ENCODE results near the gene RBM28.

- TF ChIP-seq, protein P1, sequence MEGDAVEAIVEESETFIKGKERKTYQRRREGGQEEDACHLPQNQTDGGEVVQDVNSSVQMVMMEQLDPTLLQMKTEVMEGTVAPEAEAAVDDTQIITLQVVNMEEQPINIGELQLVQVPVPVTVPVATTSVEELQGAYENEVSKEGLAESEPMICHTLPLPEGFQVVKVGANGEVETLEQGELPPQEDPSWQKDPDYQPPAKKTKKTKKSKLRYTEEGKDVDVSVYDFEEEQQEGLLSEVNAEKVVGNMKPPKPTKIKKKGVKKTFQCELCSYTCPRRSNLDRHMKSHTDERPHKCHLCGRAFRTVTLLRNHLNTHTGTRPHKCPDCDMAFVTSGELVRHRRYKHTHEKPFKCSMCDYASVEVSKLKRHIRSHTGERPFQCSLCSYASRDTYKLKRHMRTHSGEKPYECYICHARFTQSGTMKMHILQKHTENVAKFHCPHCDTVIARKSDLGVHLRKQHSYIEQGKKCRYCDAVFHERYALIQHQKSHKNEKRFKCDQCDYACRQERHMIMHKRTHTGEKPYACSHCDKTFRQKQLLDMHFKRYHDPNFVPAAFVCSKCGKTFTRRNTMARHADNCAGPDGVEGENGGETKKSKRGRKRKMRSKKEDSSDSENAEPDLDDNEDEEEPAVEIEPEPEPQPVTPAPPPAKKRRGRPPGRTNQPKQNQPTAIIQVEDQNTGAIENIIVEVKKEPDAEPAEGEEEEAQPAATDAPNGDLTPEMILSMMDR (IDR thresholded peaks at IDR 0.05), result no peak
- TF ChIP-seq POLR2A (IDR thresholded peaks at IDR 0.05), result no peak
- TF ChIP-seq POLR2AphosphoS5 (IDR thresholded peaks at IDR 0.05), result no peak
- TF ChIP-seq EP300 (IDR thresholded peaks at IDR 0.05; ENCODE audit: low read depth), result no peak
These were observed 20.0 kb downstream of the RBM28 start for GRCh38 chr7:128323459-128324367.

All from transverse colon (tissue), 4 donors.